B cell (primary cell): ENCODE results near the gene NMUR1. TPM values are rescaled to one million over a fixed set of nuclear protein-coding genes. Genes with fewer than 3 reads are reported as not detected.

Experiments used
- ATAC-seq: fragments of 200-7000 bp; cut with Tn5 transposase; one replicate; pipeline ENCODE4 v1.10.0; 2021; ENCODE audit warnings: low read depth, mild to moderate bottlenecking, moderate number of reproducible peaks, moderate library complexity
- CTCF ChIA-PET: fragments of 350-600 bp; sonication (Branson Sonifier 250); formaldehyde crosslinking; loops from one replicate; lab custom pipeline; 2021; ENCODE audit warnings: antibody characterized with exemption, inconsistent platforms; lab: Charles Lee
- POLR2A ChIA-PET: fragments of 350-600 bp; sonication (Branson Sonifier 250); formaldehyde crosslinking; loops from one replicate; lab custom pipeline; 2021; ENCODE audit warnings: antibody characterized with exemption; lab: Charles Lee
- DNase-seq: peaks from one replicate; pipeline ENCODE4 v3.0.0; 2013
- H2AFZ ChIP-seq: 2 replicates; pipeline ENCODE4 v1.6.1; 2012; ENCODE audit warnings: mild to moderate bottlenecking, low read depth, low read length; ENCODE audit not compliant: insufficient read depth, poor library complexity, severe bottlenecking
- H3K27ac ChIP-seq, 2 donors: 1 replicate in 1 of 2; 2 replicates in 1 of 2; pipeline ENCODE4 v1.5.1; 2012 to 2013; ENCODE audit warnings: low read length in 2 of 2, mild to moderate bottlenecking in 2 of 2, moderate library complexity in 1 of 2
- H3K27me3 ChIP-seq, 4 experiments: fragments of 200-600 bp in 1 of 4; sonication (generic) in 1 of 4; replicated peaks in 1 of 4; 1 replicate in 2 of 4; 2 replicates in 2 of 4; pipeline versions ENCODE4 v1.6.1 to v1.7.0; 2013 to 2016; ENCODE audit warnings: low read length in 3 of 4, mild to moderate bottlenecking in 2 of 4, mixed read lengths in 1 of 4, moderate library complexity in 1 of 4; ENCODE audit not compliant: insufficient read depth in 4 of 4, control insufficient read depth in 3 of 4; ENCODE audit errors: control extremely low read depth in 1 of 4
- H3K36me3 ChIP-seq, 2 experiments: replicated peaks in 1 of 2; 1 replicate in 1 of 2; 2 replicates in 1 of 2; pipeline versions ENCODE4 v1.6.1 to v1.7.1; 2013; ENCODE audit warnings: low read length in 1 of 2; ENCODE audit not compliant: insufficient read depth in 2 of 2, control insufficient read depth in 1 of 2; ENCODE audit errors: control extremely low read depth in 1 of 2, extremely low read depth in 1 of 2
- H3K4me1 ChIP-seq, 2 donors: fragments of 200-600 bp in 1 of 2; sonication (generic) in 1 of 2; 1 replicate in 1 of 2; 2 replicates in 1 of 2; pipeline versions ENCODE4 v1.5.1 to v1.6.1; 2013 to 2017; ENCODE audit warnings: low read length in 2 of 2; ENCODE audit not compliant: control insufficient read depth in 2 of 2, insufficient read depth in 2 of 2
- H3K4me2 ChIP-seq: replicated peaks from 2 replicates; pipeline ENCODE3; 2012; ENCODE audit warnings: mild to moderate bottlenecking, low read depth, low read length; ENCODE audit not compliant: poor library complexity, severe bottlenecking
- H3K4me3 ChIP-seq, 5 experiments: fragments of 200-600 bp in 1 of 5; sonication (generic) in 1 of 5; 1 replicate in 3 of 5; 2 replicates in 2 of 5; pipeline versions ENCODE4 v1.5.1 to v1.7.0; 2011 to 2016; ENCODE audit warnings: low read length in 4 of 5, mild to moderate bottlenecking in 4 of 5, low read depth in 2 of 5, control low read depth in 1 of 5, moderate library complexity in 1 of 5; ENCODE audit not compliant: insufficient read depth in 1 of 5; ENCODE audit errors: control extremely low read depth in 1 of 5, extremely low read depth in 1 of 5
- H3K79me2 ChIP-seq: fragments of 200-600 bp; sonication (generic); one replicate; pipeline ENCODE4 v1.6.0; 2016; ENCODE audit warnings: low read length; ENCODE audit not compliant: control insufficient read depth, insufficient read depth
- H3K9ac ChIP-seq: fragments of 200-600 bp; sonication (generic); 2 replicates; pipeline ENCODE4 v1.6.1; 2017; ENCODE audit warnings: mild to moderate bottlenecking, low read length, moderate library complexity
- H3K9me3 ChIP-seq, 3 donors: one replicate each; pipeline versions ENCODE4 v1.6.1 to v1.7.1; 2013; ENCODE audit warnings: low read length in 2 of 3; ENCODE audit not compliant: control insufficient read depth in 2 of 3, insufficient read depth in 1 of 3; ENCODE audit errors: control extremely low read depth in 1 of 3
- H4K20me1 ChIP-seq: 2 replicates; pipeline ENCODE4 v1.6.0; 2012; ENCODE audit warnings: mild to moderate bottlenecking, low read length; ENCODE audit not compliant: insufficient read depth, control insufficient read depth, poor library complexity, severe bottlenecking
- H3K27ac Mint-ChIP-seq: one replicate; pipeline ENCODE4 v1.8.0; 2021; ENCODE audit warnings: mixed read lengths
- H3K27me3 Mint-ChIP-seq: one replicate; pipeline ENCODE4 v1.8.0; 2021; ENCODE audit warnings: mixed read lengths
- H3K4me1 Mint-ChIP-seq: one replicate; pipeline ENCODE4 v1.8.0; 2021; ENCODE audit warnings: mixed read lengths
- H3K4me3 Mint-ChIP-seq: one replicate; pipeline ENCODE4 v1.8.0; 2021; ENCODE audit warnings: mixed read lengths
- H3K9me3 Mint-ChIP-seq: one replicate; pipeline ENCODE4 v1.8.0; 2022; ENCODE audit warnings: mixed read lengths; ENCODE audit not compliant: insufficient read depth
- CTCF ChIP-seq: fragments of 200-600 bp; IDR thresholded peaks from one replicate; pipeline ENCODE4 v1.8.0; 2022; ENCODE audit warnings: antibody characterized with exemption, mild to moderate bottlenecking
- EZH2 ChIP-seq: IDR thresholded peaks from 2 replicates; pipeline ENCODE4 v1.6.1; 2012; ENCODE audit warnings: borderline replicate concordance, low read depth, mild to moderate bottlenecking, moderate library complexity, low read length; ENCODE audit not compliant: insufficient read depth, poor library complexity, severe bottlenecking
- WGBS: methylation state at CpG from one replicate; pipeline ENCODE4 v1.1.5; 2013; ENCODE audit warnings: missing lambda C conversion rate; ENCODE audit not compliant: insufficient coverage; 5-methylcytosine and 5-hydroxymethylcytosine counted together
- intact Hi-C: fragments of 100-400 bp; cut with micrococcal nuclease; formaldehyde crosslinking; loops from one replicate; pipeline ENCODE4 v1.10.0; 2022
- polyA plus RNA-seq: library from polyadenylated mRNA; depleted of rRNA; stranded (reverse); fragments of >200 nt; gene quantifications from 2 replicates; pipeline ENCODE4 v1.2.3, GENCODE V29; 2012
- total RNA-seq, 2 donors: library from RNA; stranded (reverse); fragments of 120-200 nt in 1 of 2; gene quantifications; 1 replicate in 1 of 2; 2 replicates in 1 of 2; pipeline versions ENCODE4 v1.2.3 to v1.2.4, GENCODE V29; 2013 to 2022

NMUR1 gene
- total and polyA plus RNA-seq, 2 donors (not counting 1 experiment from before 2014, with no cell fraction given) = 0.09 to 0.10 TPM

- no peaks in the 10 kb centered on the region for H3K79me2 ChIP-seq
- H3K27me3 Mint-ChIP-seq = no peaks in the 10 kb centered on the region
- peak overlapping the region in 1 of 5 experiments; percentile 29 for H3K4me3 ChIP-seq
- peaks cover 0 to 19% (median 7%) of the 10 kb centered on the region in 3 donors for H3K9me3 ChIP-seq
- H3K4me1 Mint-ChIP-seq = peaks cover 34% of the 10 kb centered on the region
- peak overlapping the region in 1 of 2 donors; percentile 62 for H3K27ac ChIP-seq
- no peaks in the 10 kb centered on the region for H3K36me3 ChIP-seq
- peak overlapping the region; percentile 59 for H2AFZ ChIP-seq
- no peaks in the 10 kb centered on the region for H3K27me3 ChIP-seq
- ChIA-PET POLR2A (interaction anchor here (0.8 kb wide), 1 partner anchor 9 kb away, joined by 3 read pairs; no protein-coding TSS in a partner anchor), CTCF (interaction anchor here (0.5 to 1.6 kb wide), 6 partner anchors 10 to 55 kb away, joined by 3 to 8 read pairs (median 4); partner anchors contain the start of gene NMUR1)
- peak overlapping the region; percentile 68 for H3K27ac Mint-ChIP-seq
- peaks cover 2% of the 10 kb centered on the region for H3K9me3 Mint-ChIP-seq
- DNase-seq (no peak), ATAC-seq (no peak)
- intact Hi-C loops = no loop called here
- no peak for TF ChIP-seq EZH2
- no peak for TF ChIP-seq CTCF
- WGBS = 73% methylated on average over 10 of the region's 13 CpGs
- H3K4me3 Mint-ChIP-seq = peak overlapping the region; percentile 74
- peaks cover 27 to 45% of the 10 kb centered on the region in 2 donors for H3K4me1 ChIP-seq
- H3K9ac ChIP-seq = peak overlapping the region; percentile 40
- H3K4me2 ChIP-seq = peak overlapping the region; percentile 74
- no peaks in the 10 kb centered on the region for H4K20me1 ChIP-seq
These were observed 15.9 kb upstream of the NMUR1 start for GRCh38 chr2:231546014-231546715.
